Small intestine (tissue), 7 donors: Measurements from ENCODE around the gene CLDND1. TPM values are rescaled to one million over a fixed set of nuclear protein-coding genes. Genes with fewer than 3 reads are reported as not detected.

Experiments
- DNase-seq, 2 donors: peaks; one replicate each; pipeline versions ENCODE4 v3.0.0 to v3.0.0-alpha.2; 2013
- FAIRE-seq: peaks from 2 replicates; lab custom pipeline; 2012; peaks lifted over from hg19 to GRCh38; lab: Jason Lieb, UNC
- H3K27ac ChIP-seq, 3 donors: one replicate each; pipeline ENCODE4 v1.5.1; 2013; ENCODE audit warnings: low read length in 2 of 3, mild to moderate bottlenecking in 2 of 3, control low read depth in 1 of 3, inconsistent platforms in 1 of 3, low read depth in 1 of 3, moderate library complexity in 1 of 3
- H3K27me3 ChIP-seq, 3 donors: one replicate each; pipeline ENCODE4 v1.6.1; 2013; ENCODE audit warnings: low read length in 3 of 3, inconsistent platforms in 1 of 3; ENCODE audit not compliant: control insufficient read depth in 3 of 3, insufficient read depth in 3 of 3
- H3K36me3 ChIP-seq, 3 donors: one replicate each; pipeline ENCODE4 v1.6.1; 2013; ENCODE audit warnings: low read length in 3 of 3, inconsistent platforms in 1 of 3, low read depth in 1 of 3, mild to moderate bottlenecking in 1 of 3, moderate library complexity in 1 of 3; ENCODE audit not compliant: control insufficient read depth in 3 of 3, insufficient read depth in 2 of 3
- H3K4me1 ChIP-seq, 3 donors: one replicate each; pipeline ENCODE4 v1.6.1; 2013; ENCODE audit warnings: low read length in 2 of 3, inconsistent platforms in 1 of 3, low read depth in 1 of 3, mild to moderate bottlenecking in 1 of 3, moderate library complexity in 1 of 3; ENCODE audit not compliant: control insufficient read depth in 3 of 3, insufficient read depth in 2 of 3
- H3K4me3 ChIP-seq, 3 donors: one replicate each; pipeline ENCODE4 v1.5.1; 2013; ENCODE audit warnings: low read length in 3 of 3, control low read depth in 1 of 3, inconsistent platforms in 1 of 3, low read depth in 1 of 3, mild to moderate bottlenecking in 1 of 3, moderate library complexity in 1 of 3
- H3K9me3 ChIP-seq, 2 donors: one replicate each; pipeline ENCODE4 v1.6.1; 2013; ENCODE audit warnings: low read depth in 1 of 2, low read length in 1 of 2; ENCODE audit not compliant: control insufficient read depth in 2 of 2, insufficient read depth in 1 of 2
- WGBS, 3 donors: extraction: QIAGEN DNeasy Blood & Tissue Kit; methylation state at CpG; one replicate each; pipeline ENCODE4 v1.1.7; 2013; 5-methylcytosine and 5-hydroxymethylcytosine counted together
- polyA plus RNA-seq, 4 donors: library from polyadenylated mRNA; stranded (reverse) in 3 of 4; unstranded in 1 of 4; fragments of 200-250 nt in 3 of 4; fragments of 120-200 nt in 1 of 4; gene quantifications; one replicate each; pipeline versions ENCODE4 v1.2.1 to v1.2.3, GENCODE V29; 2013
- donor health status: healthy with polysubstance abuse.
- donor health status: control.
- donor health status: control.
- donor health status: Bipolar disorder and iron deficiency.
- donor health status: healthy.

CLDND1 gene
- polyA plus RNA-seq, 4 donors: 30.8 to 98.9 (median 51.8) TPM

- no peak overlapping the region for H3K4me3 ChIP-seq
- H3K4me1 ChIP-seq: peaks cover 0 to 9% (median 4%) of the 10 kb centered on the region in 3 donors
- no peak overlapping the region for H3K27ac ChIP-seq
- no peaks in the 10 kb centered on the region for H3K36me3 ChIP-seq
- H3K9me3 ChIP-seq: peaks cover 0 to 4% of the 10 kb centered on the region in 2 donors
- WGBS, 3 donors: 37 to 61% (median 44%) methylated on average over 5 of the region's 5 CpGs
- no peaks in the 10 kb centered on the region for H3K27me3 ChIP-seq
- FAIRE-seq (peak; percentile 10), DNase-seq (no peak)
Measured at GRCh38 chr3:98545940-98546339, 23.2 kb upstream of the CLDND1 start.

DNA sequence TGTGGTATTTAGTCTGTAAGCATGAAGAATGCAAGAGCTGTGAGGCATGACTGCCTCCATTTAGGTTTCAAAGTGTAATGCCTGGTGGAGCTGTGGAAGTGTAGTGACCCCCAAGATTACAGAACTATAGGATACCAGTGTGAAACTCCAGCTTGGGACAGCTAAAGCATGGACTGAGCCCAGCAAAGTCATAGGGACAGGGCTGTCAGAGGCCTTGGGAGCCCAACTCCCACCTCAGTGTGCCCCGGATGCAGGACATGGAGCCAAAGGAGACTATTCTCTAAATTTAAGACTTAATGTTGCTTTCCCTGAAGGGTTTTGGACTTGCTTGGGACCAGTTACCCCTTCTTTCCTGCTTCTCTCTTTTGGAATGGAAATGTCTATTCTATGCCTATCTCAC is 19.9 kb upstream of the CLDND1 start:
- WGBS, 3 donors: 88 to 100% (median 100%) methylated on average over 1 of the region's 1 CpG
- Histone ChIP-seq H3K27ac (peak overlapping the region in 2 of 3 donors; percentile 1 to 18), H3K4me1 (peaks cover 0 to 7% (median 4%) of the 10 kb centered on the region in 3 donors), H3K4me3 (no peak overlapping the region), H3K27me3 (no peaks in the 10 kb centered on the region), H3K9me3 (no peaks in the 10 kb centered on the region), H3K36me3 (no peaks in the 10 kb centered on the region)
- DNase-seq: no peak
- FAIRE-seq: no peak

- peak overlapping the region in 1 of 3 donors; percentile 45 for H3K27ac ChIP-seq
- no peak for FAIRE-seq
- DNase-seq: peak in 1 of 2 donors; percentile 25
- no peak overlapping the region for H3K4me3 ChIP-seq
- no peaks in the 10 kb centered on the region for H3K9me3 ChIP-seq
- H3K36me3 ChIP-seq: no peaks in the 10 kb centered on the region
- 98 to 100% (median 100%) methylated on average over 1 of the region's 1 CpG for WGBS, 3 donors
- peaks cover 0 to 7% (median 4%) of the 10 kb centered on the region in 3 donors for H3K4me1 ChIP-seq
- no peaks in the 10 kb centered on the region for H3K27me3 ChIP-seq
Measured at GRCh38 chr3:98541695-98542094, 19.0 kb upstream of the CLDND1 start.

GRCh38 chr3:98540346-98540745 is 17.6 kb upstream of the CLDND1 start:
- Histone ChIP-seq H3K4me3 (no peak overlapping the region), H3K27ac (peak overlapping the region in 1 of 3 donors; percentile 81), H3K27me3 (no peaks in the 10 kb centered on the region), H3K9me3 (no peaks in the 10 kb centered on the region), H3K36me3 (no peaks in the 10 kb centered on the region), H3K4me1 (peaks cover 0 to 7% (median 4%) of the 10 kb centered on the region in 3 donors)
- peak; percentile 96 for FAIRE-seq
- 36 to 51% (median 46%) methylated on average over 3 of the region's 3 CpGs for WGBS, 3 donors
- peak; percentile 68 to 77 for DNase-seq

- FAIRE-seq (no peak), DNase-seq (no peak)
- H3K27ac ChIP-seq: no peak overlapping the region
- no peaks in the 10 kb centered on the region for H3K27me3 ChIP-seq
- H3K36me3 ChIP-seq: no peaks in the 10 kb centered on the region
- 80 to 84% (median 80%) methylated on average over 6 of the region's 6 CpGs for WGBS, 3 donors
- peaks cover 0 to under 1% (median 0%) of the 10 kb centered on the region in 3 donors for H3K4me1 ChIP-seq
- no peak overlapping the region for H3K4me3 ChIP-seq
- no peaks in the 10 kb centered on the region for H3K9me3 ChIP-seq
Measured at GRCh38 chr3:98536456-98537017, 13.8 kb upstream of the CLDND1 start.

- Histone ChIP-seq H3K36me3 (no peaks in the 10 kb centered on the region), H3K9me3 (no peaks in the 10 kb centered on the region), H3K27ac (no peak overlapping the region), H3K27me3 (no peaks in the 10 kb centered on the region), H3K4me3 (no peak overlapping the region), H3K4me1 (peaks cover 0 to 5% (median 0%) of the 10 kb centered on the region in 3 donors)
- DNase-seq: no peak
- peak; percentile 44 for FAIRE-seq
- WGBS, 3 donors: 76 to 94% (median 82%) methylated on average over 1 of the region's 1 CpG
Measured at GRCh38 chr3:98534734-98535133, 12.0 kb upstream of the CLDND1 start.

DNA sequence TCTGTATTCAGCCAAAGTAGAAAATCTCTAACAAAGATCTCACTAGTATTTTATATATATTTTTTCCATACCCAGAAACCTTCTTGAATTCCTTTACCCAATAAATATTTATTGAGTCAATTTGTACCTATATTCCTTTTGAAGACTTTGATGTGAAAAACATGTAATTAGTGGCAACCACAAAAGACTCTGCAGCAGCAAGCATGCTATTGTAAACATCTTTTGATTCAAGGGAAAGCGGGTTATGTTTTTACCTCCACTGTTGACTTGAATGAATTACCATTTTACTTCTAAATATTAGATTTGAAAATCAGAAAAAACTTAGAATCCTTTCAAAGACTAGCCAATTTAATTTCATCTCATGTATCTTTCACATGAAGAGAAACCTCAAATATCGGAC is 11.5 kb upstream of the CLDND1 start:
- no peak overlapping the region for H3K27ac ChIP-seq
- peaks cover 0 to 8% (median 0%) of the 10 kb centered on the region in 3 donors for H3K4me1 ChIP-seq
- H3K27me3 ChIP-seq: no peaks in the 10 kb centered on the region
- no peaks in the 10 kb centered on the region for H3K36me3 ChIP-seq
- DNase-seq (no peak), FAIRE-seq (no peak)
- H3K9me3 ChIP-seq: no peaks in the 10 kb centered on the region
- no peak overlapping the region for H3K4me3 ChIP-seq
- 88 to 99% (median 94%) methylated on average over 2 of the region's 2 CpGs for WGBS, 3 donors

- Histone ChIP-seq H3K27ac (no peak overlapping the region), H3K9me3 (no peaks in the 10 kb centered on the region), H3K27me3 (no peaks in the 10 kb centered on the region), H3K36me3 (no peaks in the 10 kb centered on the region), H3K4me3 (no peak overlapping the region), H3K4me1 (peaks cover 0 to 17% (median 0%) of the 10 kb centered on the region in 3 donors)
- 87 to 95% (median 94%) methylated on average over 6 of the region's 6 CpGs for WGBS, 3 donors
- no peak for DNase-seq
- no peak for FAIRE-seq
Measured at GRCh38 chr3:98532709-98533571, 10.2 kb upstream of the CLDND1 start.
